UCSD-AML1 (cell line): ENCODE data around the gene RAD51AP1.

Experiments
- DNase-seq: peaks from one replicate; lab custom pipeline; 2025; ENCODE audit not compliant: unreplicated experiment; lab: John Stamatoyannopoulos, UW

RAD51AP1 gene

DNA sequence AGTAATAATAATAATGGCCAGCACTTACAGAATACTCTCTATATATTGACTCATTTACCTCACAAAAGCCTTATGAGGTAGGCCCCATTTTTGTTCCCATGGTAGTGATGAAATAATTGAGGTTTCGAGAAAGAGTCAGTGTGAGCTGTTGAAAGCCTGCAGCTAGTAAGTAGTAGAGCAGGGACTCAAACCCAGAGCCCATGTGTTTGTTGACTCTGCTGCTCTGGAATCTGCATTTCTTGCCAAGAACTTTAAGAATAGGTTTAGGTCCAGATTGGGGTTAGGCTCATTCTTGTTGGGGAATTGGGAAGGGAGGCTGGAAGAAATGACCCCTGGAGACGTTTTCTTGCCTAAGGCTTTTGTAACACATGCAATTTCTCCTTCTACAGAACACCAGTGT lies 51.3 kb downstream of the RAD51AP1 start:
- DNase-seq: no peak

DNA sequence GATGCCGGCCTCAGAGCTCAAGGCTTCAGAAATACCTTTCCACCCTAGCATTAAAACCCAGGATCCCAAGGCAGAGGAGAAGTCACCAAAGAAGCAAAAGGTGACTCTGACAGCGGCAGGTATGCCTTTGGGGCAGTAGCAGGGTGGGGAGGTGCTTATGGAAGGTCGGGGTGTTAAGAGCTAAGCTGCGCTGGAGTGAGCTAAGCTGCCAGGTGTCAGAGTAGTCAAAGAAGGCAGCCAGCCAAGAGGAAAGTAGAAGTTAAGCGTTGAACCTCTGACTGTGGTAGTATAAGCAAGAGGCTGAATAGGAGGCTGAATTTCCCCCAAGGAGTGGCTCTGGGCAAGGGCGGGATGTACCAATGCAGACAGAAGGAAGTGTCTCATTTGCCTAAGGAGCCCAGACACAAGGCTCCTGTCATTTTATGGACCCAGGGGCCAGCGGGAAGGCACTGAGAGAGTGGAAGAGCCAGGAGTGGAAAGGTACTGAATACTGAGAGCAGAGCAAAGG lies 52.5 kb downstream of the RAD51AP1 start:
- DNase-seq: no peak

DNA sequence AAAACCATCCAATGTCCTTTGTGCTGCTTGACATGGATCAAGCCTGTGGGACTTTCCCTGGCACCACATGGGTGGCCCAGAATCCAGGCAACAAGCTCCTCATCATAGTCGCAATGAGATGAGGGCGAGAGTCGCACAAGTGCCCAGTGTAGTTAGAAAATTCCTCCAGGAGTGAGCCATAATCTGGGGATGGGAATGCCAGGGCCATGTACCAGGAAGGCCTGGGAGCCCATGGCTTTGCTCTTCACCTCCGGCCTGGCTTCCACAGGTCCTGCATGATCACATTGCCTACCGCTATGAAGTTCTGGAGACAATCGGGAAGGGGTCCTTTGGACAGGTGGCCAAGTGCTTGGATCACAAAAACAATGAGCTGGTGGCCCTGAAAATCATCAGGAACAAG lies 57.2 kb downstream of the RAD51AP1 start:
- DNase-seq: no peak

DNA sequence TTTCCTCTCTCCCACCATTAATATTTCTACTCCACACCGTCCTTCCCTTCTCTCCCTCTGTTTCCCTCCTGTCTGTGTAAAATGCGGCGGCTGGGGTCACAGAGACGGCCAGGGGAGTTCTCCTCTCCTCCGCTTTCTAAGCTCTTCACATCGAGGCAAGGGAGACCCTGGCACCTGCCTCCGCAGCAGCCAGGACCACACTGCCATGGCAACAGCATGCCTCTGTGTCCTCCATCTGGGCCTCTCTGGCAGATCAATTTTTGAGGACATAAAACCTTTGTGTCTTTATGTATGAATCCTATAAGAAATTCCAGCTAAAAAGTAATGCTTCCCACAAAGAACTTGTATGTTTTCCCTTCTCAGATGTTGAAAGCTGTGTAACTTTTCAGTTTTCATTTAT lies 64.7 kb downstream of the RAD51AP1 start:
- no peak for DNase-seq

DNA sequence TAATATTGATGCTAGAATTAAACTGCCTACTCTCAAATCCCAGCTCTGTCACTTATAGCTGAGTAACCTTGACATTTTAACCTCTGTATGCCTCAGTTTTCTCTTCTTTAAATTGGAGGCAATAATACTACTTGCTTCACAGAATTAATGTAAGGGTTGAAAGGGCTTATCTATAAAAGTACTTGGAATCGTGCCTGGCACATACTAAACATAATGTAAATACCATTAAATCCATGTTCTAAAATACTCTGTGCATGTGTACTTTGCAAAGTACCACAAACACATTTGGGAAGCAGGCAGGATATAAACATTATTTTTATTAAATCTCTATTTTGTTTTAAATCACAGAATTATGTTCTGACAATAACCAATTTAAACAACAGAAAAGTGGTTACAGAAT lies 65.3 kb downstream of the RAD51AP1 start:
- DNase-seq: no peak

DNA sequence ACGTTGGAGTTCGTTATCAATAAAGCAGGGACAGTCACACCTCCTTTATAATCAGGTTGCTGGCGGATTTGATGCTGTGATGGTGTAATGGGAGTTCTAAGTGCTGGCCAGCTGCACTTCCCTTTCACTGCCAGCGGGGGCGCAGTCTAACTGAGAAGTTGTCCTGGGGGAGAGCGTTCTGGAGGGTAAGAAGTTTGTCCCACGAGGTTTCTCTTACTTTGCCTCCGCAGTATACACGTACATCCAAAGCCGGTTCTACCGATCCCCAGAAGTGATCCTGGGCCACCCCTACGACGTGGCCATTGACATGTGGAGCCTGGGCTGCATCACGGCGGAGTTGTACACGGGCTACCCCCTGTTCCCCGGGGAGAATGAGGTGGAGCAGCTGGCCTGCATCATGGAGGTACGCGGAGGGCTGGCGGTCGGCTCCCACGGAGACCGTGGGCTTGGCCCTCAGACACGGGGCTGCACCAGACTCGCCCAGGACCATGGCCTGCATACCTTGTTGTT lies 66.0 kb downstream of the RAD51AP1 start:
- DNase-seq: peak; percentile 75

DNA sequence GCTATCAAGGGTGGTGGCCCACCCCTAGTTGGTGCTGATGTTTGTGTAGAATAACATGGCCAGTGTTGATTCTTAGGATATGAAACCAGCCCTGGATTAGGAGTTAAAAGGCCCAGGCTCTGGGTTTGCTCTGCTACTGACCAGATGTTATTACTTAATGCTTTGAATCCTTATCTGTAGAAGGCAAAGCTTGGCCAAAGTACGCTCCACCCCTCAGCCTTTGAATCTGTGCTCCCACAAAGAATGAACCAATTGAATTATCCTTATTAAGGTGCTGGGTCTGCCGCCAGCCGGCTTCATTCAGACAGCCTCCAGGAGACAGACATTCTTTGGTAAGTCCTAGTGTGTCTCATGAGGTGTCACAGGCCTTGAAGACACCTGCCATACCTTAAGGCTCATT lies 68.4 kb downstream of the RAD51AP1 start:
- DNase-seq: no peak

DNA sequence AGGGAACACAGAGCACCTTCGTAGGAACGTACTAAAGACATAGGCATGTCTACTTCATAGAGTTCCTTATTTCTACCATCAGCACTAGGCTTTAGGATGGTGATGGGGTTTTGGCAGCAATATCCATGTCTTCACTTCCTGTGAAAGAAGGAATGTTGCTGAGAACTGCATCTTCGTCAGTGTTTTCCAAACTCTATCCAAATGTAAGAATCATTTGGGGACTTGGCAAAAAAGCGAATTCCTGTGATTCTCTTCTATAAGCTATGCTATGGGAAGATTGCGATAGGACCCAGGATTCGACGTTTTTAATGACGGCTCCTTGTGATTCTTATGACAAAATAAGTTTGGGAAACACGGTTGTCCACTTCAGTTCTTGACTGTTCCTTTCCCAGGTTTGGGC lies 70.4 kb downstream of the RAD51AP1 start:
- no peak for DNase-seq
